Smooth muscle cell (in vitro differentiated cells): ENCODE data around the gene NR5A2. TPM values are rescaled to one million over a fixed set of nuclear protein-coding genes. Genes with fewer than 3 reads are reported as not detected.
A peak's percentile ranks its signal among the peaks of the same experiment; 100 is the strongest.

ENCODE experiments used
- DNase-seq: peaks from one replicate; lab custom pipeline; 2025; ENCODE audit not compliant: unreplicated experiment; lab: John Stamatoyannopoulos, UW
- H2AFZ ChIP-seq: fragments of 200-600 bp; sonication (generic); 2 replicates; pipeline ENCODE4 v1.6.0; 2016; ENCODE audit warnings: antibody characterized with exemption, low read depth, mild to moderate bottlenecking
- H3F3A ChIP-seq: fragments of 200-600 bp; sonication (generic); 2 replicates; pipeline ENCODE4 v1.6.0; 2017; ENCODE audit warnings: antibody characterized with exemption, low read depth
- H3K27ac ChIP-seq: fragments of 200-600 bp; sonication (generic); 2 replicates; pipeline ENCODE4 v1.5.1; 2016; ENCODE audit warnings: low read depth, mild to moderate bottlenecking
- H3K27me3 ChIP-seq: fragments of 200-600 bp; sonication (generic); 2 replicates; pipeline ENCODE4 v1.6.1; 2016; ENCODE audit warnings: low read depth, mild to moderate bottlenecking
- H3K36me3 ChIP-seq: fragments of 200-600 bp; sonication (generic); 2 replicates; pipeline ENCODE4 v1.5.1; 2016; ENCODE audit warnings: low read depth
- H3K4me1 ChIP-seq: fragments of 200-600 bp; sonication (generic); 2 replicates; pipeline ENCODE4 v1.5.1; 2016; ENCODE audit warnings: low read depth
- H3K4me2 ChIP-seq: fragments of 200-600 bp; sonication (generic); 2 replicates; pipeline ENCODE4 v1.6.0; 2016; ENCODE audit warnings: mild to moderate bottlenecking
- H3K4me3 ChIP-seq: fragments of 200-600 bp; sonication (generic); 2 replicates; pipeline ENCODE4 v1.5.1; 2016; ENCODE audit warnings: mild to moderate bottlenecking
- H3K79me2 ChIP-seq: fragments of 200-600 bp; sonication (generic); 2 replicates; pipeline ENCODE4 v1.6.0; 2016; ENCODE audit warnings: low read depth, mild to moderate bottlenecking
- H3K9ac ChIP-seq: fragments of 200-600 bp; sonication (generic); 2 replicates; pipeline ENCODE4 v1.6.0; 2016; ENCODE audit warnings: low read depth
- H3K9me3 ChIP-seq: fragments of 200-600 bp; sonication (generic); replicated peaks from 2 replicates; pipeline ENCODE4 v1.5.1; 2016; ENCODE audit warnings: low read depth
- H4K20me1 ChIP-seq: fragments of 200-600 bp; sonication (generic); 2 replicates; pipeline ENCODE4 v1.6.0; 2016; ENCODE audit warnings: low read depth
- CTCF ChIP-seq: fragments of 200-600 bp; sonication (generic); IDR thresholded peaks from 2 replicates; pipeline ENCODE4 v1.5.1; 2017; ENCODE audit warnings: borderline replicate concordance, mild to moderate bottlenecking, antibody characterized with exemption; ENCODE audit not compliant: insufficient read depth, poor library complexity, severe bottlenecking
- WGBS: methylation state at CpG from one replicate; pipeline ENCODE4 v1.1.7; 2016; ENCODE audit warnings: low lambda C conversion rate; 5-methylcytosine and 5-hydroxymethylcytosine counted together
- polyA plus RNA-seq: library from polyadenylated mRNA; unstranded; fragments of >200 nt; fragmentation: Nextera tagmentation; extraction: Ambion mirVana; gene quantifications from 2 replicates; pipeline ENCODE4 v1.2.1, GENCODE V29; 2016
- total RNA-seq: library from RNA; depleted of rRNA; stranded (reverse); fragments of >200 nt; gene quantifications from 2 replicates; pipeline ENCODE4 v1.2.3, GENCODE V29; 2014

The NR5A2 gene
- total and polyA plus RNA-seq, 2 experiments from 2014 or later: 0.14 to 0.22 TPM

GRCh38 chr1:200154069-200154767, 126.7 kb downstream of the NR5A2 start:
- H3K4me2 ChIP-seq: peak overlapping the region; percentile 20
- H3K4me1 ChIP-seq: no peaks in the 10 kb centered on the region
- no peak overlapping the region for H2AFZ ChIP-seq
- H4K20me1 ChIP-seq: no peaks in the 10 kb centered on the region
- no peaks in the 10 kb centered on the region for H3K79me2 ChIP-seq
- H3K27me3 ChIP-seq: no peaks in the 10 kb centered on the region
- H3K4me3 ChIP-seq: no peak overlapping the region
- no peak for DNase-seq
- no peak overlapping the region for H3K27ac ChIP-seq
- no peaks in the 10 kb centered on the region for H3K36me3 ChIP-seq
- no peaks in the 10 kb centered on the region for H3K9me3 ChIP-seq
- no peak for TF ChIP-seq CTCF
- no peak overlapping the region for H3K9ac ChIP-seq
- H3F3A ChIP-seq: peaks cover 7% of the 10 kb centered on the region

GRCh38 chr1:200157715-200158114, 130.2 kb downstream of the NR5A2 start:
- H2AFZ ChIP-seq: no peak overlapping the region
- H3K9me3 ChIP-seq: no peaks in the 10 kb centered on the region
- H3F3A ChIP-seq: no peaks in the 10 kb centered on the region
- H3K4me1 ChIP-seq: no peaks in the 10 kb centered on the region
- H4K20me1 ChIP-seq: no peaks in the 10 kb centered on the region
- H3K79me2 ChIP-seq: no peaks in the 10 kb centered on the region
- no peak overlapping the region for H3K9ac ChIP-seq
- no peak overlapping the region for H3K27ac ChIP-seq
- H3K4me2 ChIP-seq: no peak overlapping the region
- no peaks in the 10 kb centered on the region for H3K27me3 ChIP-seq
- H3K4me3 ChIP-seq: no peak overlapping the region
- no peaks in the 10 kb centered on the region for H3K36me3 ChIP-seq
- no peak for DNase-seq
- no peak for TF ChIP-seq CTCF

GRCh38 chr1:200161801-200162200, 134.3 kb downstream of the NR5A2 start:
- no peaks in the 10 kb centered on the region for H3K9me3 ChIP-seq
- H3K27ac ChIP-seq: no peak overlapping the region
- H3K36me3 ChIP-seq: no peaks in the 10 kb centered on the region
- no peaks in the 10 kb centered on the region for H3K27me3 ChIP-seq
- H4K20me1 ChIP-seq: no peaks in the 10 kb centered on the region
- no peak overlapping the region for H3K4me3 ChIP-seq
- no peak overlapping the region for H2AFZ ChIP-seq
- no peaks in the 10 kb centered on the region for H3F3A ChIP-seq
- no peak overlapping the region for H3K4me2 ChIP-seq
- no peak for TF ChIP-seq CTCF
- WGBS: 63% methylated on average over 4 of the region's 4 CpGs
- no peak overlapping the region for H3K9ac ChIP-seq
- DNase-seq: no peak
- no peaks in the 10 kb centered on the region for H3K79me2 ChIP-seq
- H3K4me1 ChIP-seq: no peaks in the 10 kb centered on the region

- no peak for DNase-seq
- no peak overlapping the region for H2AFZ ChIP-seq
- H3K9ac ChIP-seq: no peak overlapping the region
- no peaks in the 10 kb centered on the region for H4K20me1 ChIP-seq
- H3K4me2 ChIP-seq: no peak overlapping the region
- H3F3A ChIP-seq: no peaks in the 10 kb centered on the region
- H3K4me1 ChIP-seq: no peaks in the 10 kb centered on the region
- no peak overlapping the region for H3K27ac ChIP-seq
- H3K36me3 ChIP-seq: no peaks in the 10 kb centered on the region
- no peaks in the 10 kb centered on the region for H3K9me3 ChIP-seq
- no peaks in the 10 kb centered on the region for H3K79me2 ChIP-seq
- H3K4me3 ChIP-seq: no peak overlapping the region
- H3K27me3 ChIP-seq: no peaks in the 10 kb centered on the region
- 91% methylated on average over 6 of the region's 6 CpGs for WGBS
- no peak for TF ChIP-seq CTCF
Observed at GRCh38 chr1:200162258-200162657, 134.7 kb downstream of the NR5A2 start.
